GM12864 (cell line): ENCODE measurements around the gene CHST12.

Experiments used
- DNase-seq: peaks from one replicate; pipeline ENCODE4 v3.0.0-alpha.2; 2011; ENCODE audit warnings: low read depth
- H3K4me3 ChIP-seq: 2 replicates; pipeline ENCODE4 v1.5.1; 2011; ENCODE audit warnings: mild to moderate bottlenecking, low read depth, low read length, control low read depth
- TF ChIP-seq, protein P1 (sequence below): IDR thresholded peaks from 2 replicates; pipeline ENCODE4 v1.5.1; 2011; ENCODE audit warnings: low read depth, mild to moderate bottlenecking, moderate library complexity, low read length, control low read depth, inconsistent platforms; ENCODE audit errors: missing control alignments

CHST12 gene

GRCh38 chr7:2403014-2403717 lies at the start of gene CHST12:
TSS of gene CHST12 (plus strand) at chr7:2403611. CDS start at chr7:2432640, 29,029 bp downstream.
- TF ChIP-seq, protein P1, sequence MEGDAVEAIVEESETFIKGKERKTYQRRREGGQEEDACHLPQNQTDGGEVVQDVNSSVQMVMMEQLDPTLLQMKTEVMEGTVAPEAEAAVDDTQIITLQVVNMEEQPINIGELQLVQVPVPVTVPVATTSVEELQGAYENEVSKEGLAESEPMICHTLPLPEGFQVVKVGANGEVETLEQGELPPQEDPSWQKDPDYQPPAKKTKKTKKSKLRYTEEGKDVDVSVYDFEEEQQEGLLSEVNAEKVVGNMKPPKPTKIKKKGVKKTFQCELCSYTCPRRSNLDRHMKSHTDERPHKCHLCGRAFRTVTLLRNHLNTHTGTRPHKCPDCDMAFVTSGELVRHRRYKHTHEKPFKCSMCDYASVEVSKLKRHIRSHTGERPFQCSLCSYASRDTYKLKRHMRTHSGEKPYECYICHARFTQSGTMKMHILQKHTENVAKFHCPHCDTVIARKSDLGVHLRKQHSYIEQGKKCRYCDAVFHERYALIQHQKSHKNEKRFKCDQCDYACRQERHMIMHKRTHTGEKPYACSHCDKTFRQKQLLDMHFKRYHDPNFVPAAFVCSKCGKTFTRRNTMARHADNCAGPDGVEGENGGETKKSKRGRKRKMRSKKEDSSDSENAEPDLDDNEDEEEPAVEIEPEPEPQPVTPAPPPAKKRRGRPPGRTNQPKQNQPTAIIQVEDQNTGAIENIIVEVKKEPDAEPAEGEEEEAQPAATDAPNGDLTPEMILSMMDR: no peak
- peak within 1 kb of the TSS; percentile 78 for H3K4me3 ChIP-seq
- DNase-seq: peak; percentile 62

DNA sequence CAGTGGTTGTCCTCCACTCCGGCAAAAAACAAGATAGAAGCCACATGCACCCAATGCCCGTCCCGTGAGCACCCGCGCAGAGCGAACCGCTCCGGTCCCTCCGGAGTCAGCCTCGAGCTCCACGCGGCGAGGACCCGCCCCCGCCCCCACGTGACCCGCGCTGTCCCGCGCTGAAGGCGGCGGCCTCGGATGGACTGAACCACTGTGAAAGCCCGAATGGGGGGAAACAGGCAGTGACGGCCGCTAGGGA lies 49.5 kb upstream of the CHST12 start:
- H3K4me3 ChIP-seq: peak overlapping the region; percentile 99
- peak; percentile 70 for DNase-seq
- TF ChIP-seq, protein P1: no peak

DNA sequence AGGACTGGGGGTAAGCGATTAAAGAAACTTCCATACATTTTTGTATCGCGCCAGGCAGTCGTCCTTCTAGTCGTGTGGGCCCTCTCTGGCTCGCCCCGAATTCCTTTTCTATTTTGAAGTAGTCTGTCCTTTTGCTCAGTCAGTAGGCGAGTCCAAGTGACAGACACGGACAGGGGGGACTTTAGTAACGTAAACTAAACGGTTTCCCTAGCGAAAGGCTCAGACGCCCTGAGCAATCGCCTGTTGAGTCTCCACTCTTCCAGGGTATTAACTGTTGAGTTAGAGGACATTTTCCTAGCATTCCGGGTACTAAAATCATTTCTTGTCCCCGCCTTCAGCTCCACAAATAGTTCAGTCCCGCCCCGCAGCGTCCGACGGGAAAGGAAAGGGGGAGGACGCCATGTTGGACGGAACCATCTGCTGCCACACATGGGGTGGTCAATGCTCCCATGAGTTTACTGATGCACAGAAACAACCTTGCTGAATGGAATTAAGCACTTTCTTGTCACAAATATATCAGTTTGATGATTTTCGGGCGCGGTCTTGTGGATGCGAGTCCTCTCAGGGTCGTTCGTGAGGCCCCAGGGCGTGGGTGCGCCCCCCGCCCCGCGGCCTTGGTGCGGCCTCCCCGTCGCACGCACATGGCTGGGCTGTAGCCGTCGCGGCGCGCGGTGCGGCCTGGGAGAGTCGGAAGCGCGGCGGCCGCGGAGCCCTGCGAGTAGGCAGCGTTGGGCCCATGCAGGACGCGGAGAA lies 49.0 kb upstream of the CHST12 start, which contains the start of gene EIF3B:
EIF3B (plus strand) TSS at position 642 of the 753 bp plus-strand sequence; CDS start at position 737, 95 bp downstream.
- H3K4me3 ChIP-seq: peak within 1 kb of the TSS; percentile 99
- TF ChIP-seq, protein P1: no peak
- DNase-seq: peak; percentile 85

- no peak for DNase-seq
- peak overlapping the region; percentile 99 for H3K4me3 ChIP-seq
- TF ChIP-seq, protein P1: no peak
These were observed 48.3 kb upstream of the CHST12 start for GRCh38 chr7:2354939-2355704.

DNA sequence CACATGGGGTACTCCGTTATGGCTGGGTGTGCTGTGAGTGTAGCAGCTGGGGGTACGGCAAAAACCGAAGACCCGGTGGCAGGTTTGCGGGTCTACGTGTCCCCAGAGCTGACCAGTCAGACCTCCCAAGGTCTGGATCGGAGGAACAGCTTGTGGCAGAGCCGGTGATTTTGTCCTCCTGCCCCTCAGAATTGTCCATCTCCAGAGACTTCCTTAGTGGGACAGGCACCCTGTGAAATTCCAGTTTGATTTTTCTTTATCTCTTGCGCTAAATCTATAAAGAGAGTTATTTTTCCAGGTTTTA lies 47.8 kb upstream of the CHST12 start:
- TF ChIP-seq, protein P1: no peak
- no peak for DNase-seq
- H3K4me3 ChIP-seq: peak overlapping the region; percentile 99

DNA sequence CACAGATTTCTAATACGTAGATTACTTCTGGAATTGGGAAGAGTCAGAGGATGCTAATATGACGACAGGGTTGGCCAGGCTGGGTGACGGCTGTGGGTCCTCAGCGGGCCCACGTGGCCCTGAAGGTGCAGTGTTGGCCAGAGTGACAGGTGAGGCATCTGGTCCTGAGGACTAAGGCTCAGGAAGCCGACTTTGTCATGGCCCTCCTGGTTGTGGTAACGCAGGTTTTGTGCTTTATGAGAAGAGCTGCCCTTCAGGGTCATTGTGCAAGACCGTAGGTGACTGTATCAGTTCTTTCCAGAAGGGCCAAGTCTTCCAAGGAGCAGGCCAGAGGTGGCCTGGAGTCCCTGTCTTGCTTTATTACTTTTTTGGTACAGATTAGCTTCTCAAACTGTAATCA lies 46.2 kb upstream of the CHST12 start:
- TF ChIP-seq, protein P1: no peak
- H3K4me3 ChIP-seq: no peak overlapping the region
- no peak for DNase-seq
